GM19395 (cell line): Measurements from ENCODE around the gene AK8.

Experiments used
- ATAC-seq: cut with Tn5 transposase; IDR thresholded peaks from one replicate; pipeline ENCODE4 v1.9.1; 2021; ENCODE audit warnings: mild to moderate bottlenecking, moderate library complexity; ENCODE audit not compliant: unreplicated experiment

The AK8 gene

GRCh38 chr9:132887181-132888120 lies 9.4 kb upstream of the AK8 start:
- ATAC-seq, result no peak

- no peak for ATAC-seq
Observed at GRCh38 chr9:132886334-132886725, 8.2 kb upstream of the AK8 start.

- ATAC-seq, result no peak
Observed at GRCh38 chr9:132885720-132886333, 7.7 kb upstream of the AK8 start.

GRCh38 chr9:132883349-132884294 lies 5.5 kb upstream of the AK8 start:
- no peak for ATAC-seq

- ATAC-seq, result no peak
Observed at GRCh38 chr9:132882616-132883015, 4.5 kb upstream of the AK8 start.

GRCh38 chr9:132881826-132882225 lies 3.7 kb upstream of the AK8 start:
- ATAC-seq, result no peak

GRCh38 chr9:132880324-132880661 lies 2.2 kb upstream of the AK8 start:
- no peak for ATAC-seq

GRCh38 chr9:132879457-132880323 lies 1.6 kb upstream of the AK8 start:
- no peak for ATAC-seq

GRCh38 chr9:132878695-132879456 lies 792 bp upstream of the AK8 start, which contains the start of gene SPACA9:
TSS of gene SPACA9 (plus strand) at chr9:132878898. CDS start at chr9:132883948, 5,050 bp downstream.
- ATAC-seq, result no peak

- no peak for ATAC-seq
Observed at GRCh38 chr9:132877458-132877823, 643 bp downstream of the AK8 start.

- ATAC-seq, result no peak
Observed at GRCh38 chr9:132876849-132877248, 1.2 kb downstream of the AK8 start.

GRCh38 chr9:132875159-132875558 lies 2.9 kb downstream of the AK8 start:
- no peak for ATAC-seq

- no peak for ATAC-seq
Observed at GRCh38 chr9:132873403-132873802, 4.7 kb downstream of the AK8 start.

- no peak for ATAC-seq
Observed at GRCh38 chr9:132869266-132869665, 8.8 kb downstream of the AK8 start.

- ATAC-seq, result no peak
Observed at GRCh38 chr9:132866898-132867297, 11.2 kb downstream of the AK8 start.

- no peak for ATAC-seq
Observed at GRCh38 chr9:132864691-132865090, 13.4 kb downstream of the AK8 start.

- no peak for ATAC-seq
Observed at GRCh38 chr9:132864277-132864676, 13.8 kb downstream of the AK8 start.

- no peak for ATAC-seq
Observed at GRCh38 chr9:132863096-132863495, 15.0 kb downstream of the AK8 start.

- no peak for ATAC-seq
Observed at GRCh38 chr9:132862533-132862932, 15.6 kb downstream of the AK8 start.

GRCh38 chr9:132861666-132862065 lies 16.4 kb downstream of the AK8 start:
- ATAC-seq, result no peak
